Neural progenitor cell (in vitro differentiated cells): Measurements from ENCODE around the gene ABCG8. TPM values are rescaled to one million over a fixed set of nuclear protein-coding genes. Genes with fewer than 3 reads are reported as not detected.

Experiments
- DNase-seq: peaks from one replicate; pipeline ENCODE4 v3.0.0-alpha.2; 2016; ENCODE audit warnings: low spot score
- H2AFZ ChIP-seq: fragments of 200-600 bp; sonication (generic); replicated peaks from 2 replicates; pipeline ENCODE4 v1.6.1; 2016; ENCODE audit warnings: antibody characterized with exemption
- H3F3A ChIP-seq: fragments of 200-600 bp; sonication (generic); 2 replicates; pipeline ENCODE4 v1.6.1; 2016; ENCODE audit warnings: antibody characterized with exemption, low read depth
- H3K27ac ChIP-seq: fragments of 200-600 bp; sonication (generic); 2 replicates; pipeline ENCODE4 v1.5.1; 2016; ENCODE audit warnings: mild to moderate bottlenecking
- H3K27me3 ChIP-seq: fragments of 200-600 bp; sonication (generic); 2 replicates; pipeline ENCODE4 v1.6.1; 2016; ENCODE audit warnings: mild to moderate bottlenecking, moderate library complexity
- H3K36me3 ChIP-seq: fragments of 200-600 bp; sonication (generic); 2 replicates; pipeline ENCODE4 v1.5.1; 2016
- H3K4me1 ChIP-seq: fragments of 200-600 bp; sonication (generic); 2 replicates; pipeline ENCODE4 v1.6.1; 2016; ENCODE audit warnings: mixed run types
- H3K4me2 ChIP-seq: fragments of 200-600 bp; sonication (generic); 2 replicates; pipeline ENCODE4 v1.6.1; 2016
- H3K4me3 ChIP-seq: fragments of 200-600 bp; sonication (generic); 2 replicates; pipeline ENCODE4 v1.5.1; 2016
- H3K79me2 ChIP-seq: fragments of 200-600 bp; sonication (generic); 2 replicates; pipeline ENCODE4 v1.6.1; 2016; ENCODE audit warnings: low read depth
- H3K9ac ChIP-seq: fragments of 200-600 bp; sonication (generic); 2 replicates; pipeline ENCODE4 v1.6.1; 2016
- H3K9me3 ChIP-seq: fragments of 200-600 bp; sonication (generic); 2 replicates; pipeline ENCODE4 v1.5.1; 2016; ENCODE audit warnings: low read depth
- H4K20me1 ChIP-seq: fragments of 200-600 bp; sonication (generic); 2 replicates; pipeline ENCODE4 v1.6.1; 2016; ENCODE audit warnings: low read depth
- H3K27ac Mint-ChIP-seq: 3 replicates; pipeline ENCODE4 v1.8.0; 2021; ENCODE audit warnings: mixed read lengths
- H3K27me3 Mint-ChIP-seq: 2 replicates; pipeline ENCODE4 v1.8.0; 2022; ENCODE audit warnings: low read depth, mild to moderate bottlenecking, inconsistent platforms, moderate library complexity, mixed read lengths; ENCODE audit not compliant: insufficient read depth
- H3K36me3 Mint-ChIP-seq: 3 replicates; pipeline ENCODE4 v1.8.0; 2021; ENCODE audit warnings: mixed read lengths
- H3K4me1 Mint-ChIP-seq: 3 replicates; pipeline ENCODE4 v1.8.0; 2021; ENCODE audit warnings: mixed read lengths
- H3K4me3 Mint-ChIP-seq: 3 replicates; pipeline ENCODE4 v1.8.0; 2021; ENCODE audit warnings: mild to moderate bottlenecking, moderate library complexity, mixed read lengths
- H3K9me3 Mint-ChIP-seq: 3 replicates; pipeline ENCODE4 v1.8.0; 2020; ENCODE audit warnings: mixed read lengths
- CTCF ChIP-seq: fragments of 200-600 bp; sonication (generic); IDR thresholded peaks from 2 replicates; pipeline ENCODE4 v1.5.1; 2017; ENCODE audit warnings: antibody characterized with exemption, mild to moderate bottlenecking
- EZH2 ChIP-seq: fragments of 200-600 bp; sonication (generic); IDR thresholded peaks from 2 replicates; pipeline ENCODE4 v1.6.1; 2017; ENCODE audit warnings: antibody characterized with exemption, mild to moderate bottlenecking, moderate library complexity
- EZH2phosphoT487 ChIP-seq: fragments of 200-600 bp; sonication (generic); IDR thresholded peaks from 2 replicates; pipeline ENCODE4 v1.6.1; 2017; ENCODE audit warnings: antibody characterized with exemption
- total RNA-seq: library from RNA; depleted of rRNA; stranded (reverse); fragments of >200 nt; gene quantifications from 2 replicates; pipeline ENCODE4 v1.2.3, GENCODE V29; 2015; ENCODE audit warnings: low replicate concordance

ABCG8 gene
- total RNA-seq, 1 donor from 2014 or later = not detected

GRCh38 chr2:43885132-43885632 is 46.4 kb downstream of the ABCG8 start:
- Mint-ChIP-seq H3K36me3 (peaks cover 22% of the 10 kb centered on the region), H3K4me1 (no peaks in the 10 kb centered on the region)

DNA sequence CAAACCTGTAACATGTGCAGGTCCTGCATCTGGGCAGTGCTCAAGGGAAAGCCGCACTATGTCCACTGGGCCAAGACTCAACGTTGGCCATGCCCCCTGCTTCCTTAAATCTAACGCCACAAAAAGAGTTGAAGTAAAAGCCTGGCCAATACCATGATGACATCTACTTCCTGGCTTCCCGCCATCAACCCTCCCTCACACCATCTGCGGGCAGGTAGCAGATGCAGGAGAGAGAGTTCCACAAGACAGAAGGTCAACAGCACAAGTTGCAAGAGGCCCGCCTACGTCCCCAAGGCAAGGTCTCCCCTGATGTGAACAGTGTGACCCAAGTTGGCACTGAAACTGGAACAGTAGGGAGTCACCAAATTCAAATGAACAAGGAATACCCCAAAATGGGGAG is 48.4 kb downstream of the ABCG8 start:
- no peaks in the 10 kb centered on the region for H4K20me1 ChIP-seq
- peaks cover 36% of the 10 kb centered on the region for H3K36me3 Mint-ChIP-seq
- no peaks in the 10 kb centered on the region for H3K4me1 ChIP-seq
- H3K27ac Mint-ChIP-seq = no peak overlapping the region
- H3K27me3 ChIP-seq = no peaks in the 10 kb centered on the region
- no peaks in the 10 kb centered on the region for H3K4me1 Mint-ChIP-seq
- H3K27me3 Mint-ChIP-seq = no peaks in the 10 kb centered on the region
- H3K9me3 Mint-ChIP-seq = no peaks in the 10 kb centered on the region
- H3F3A ChIP-seq = peaks cover 7% of the 10 kb centered on the region
- H3K27ac ChIP-seq = no peak overlapping the region
- no peak overlapping the region for H2AFZ ChIP-seq
- no peak overlapping the region for H3K9ac ChIP-seq
- H3K4me3 Mint-ChIP-seq = no peak overlapping the region
- no peak for TF ChIP-seq EZH2phosphoT487
- no peak overlapping the region for H3K4me3 ChIP-seq
- peaks cover 13% of the 10 kb centered on the region for H3K36me3 ChIP-seq
- no peaks in the 10 kb centered on the region for H3K9me3 ChIP-seq
- no peak overlapping the region for H3K4me2 ChIP-seq
- no peak for DNase-seq
- no peaks in the 10 kb centered on the region for H3K79me2 ChIP-seq

More at GRCh38 chr2:43885132-43885632, 46.4 kb downstream of the ABCG8 start:
- no peak overlapping the region for H3K27ac ChIP-seq
- no peak overlapping the region for H3K9ac ChIP-seq
- no peaks in the 10 kb centered on the region for H3K4me1 ChIP-seq
- TF ChIP-seq EZH2phosphoT487 (no peak), EZH2 (no peak), CTCF (no peak)
- H3F3A ChIP-seq = peaks cover 7% of the 10 kb centered on the region
- H3K27me3 ChIP-seq = no peaks in the 10 kb centered on the region
- H2AFZ ChIP-seq = no peak overlapping the region
- H4K20me1 ChIP-seq = no peaks in the 10 kb centered on the region
- peaks cover 8% of the 10 kb centered on the region for H3K36me3 ChIP-seq
- H3K9me3 Mint-ChIP-seq = no peaks in the 10 kb centered on the region
- DNase-seq = no peak
- no peaks in the 10 kb centered on the region for H3K27me3 Mint-ChIP-seq
- no peak overlapping the region for H3K4me2 ChIP-seq
- no peak overlapping the region for H3K4me3 Mint-ChIP-seq
- no peaks in the 10 kb centered on the region for H3K79me2 ChIP-seq
- no peaks in the 10 kb centered on the region for H3K9me3 ChIP-seq
- H3K4me3 ChIP-seq = no peak overlapping the region
- no peak overlapping the region for H3K27ac Mint-ChIP-seq

DNA sequence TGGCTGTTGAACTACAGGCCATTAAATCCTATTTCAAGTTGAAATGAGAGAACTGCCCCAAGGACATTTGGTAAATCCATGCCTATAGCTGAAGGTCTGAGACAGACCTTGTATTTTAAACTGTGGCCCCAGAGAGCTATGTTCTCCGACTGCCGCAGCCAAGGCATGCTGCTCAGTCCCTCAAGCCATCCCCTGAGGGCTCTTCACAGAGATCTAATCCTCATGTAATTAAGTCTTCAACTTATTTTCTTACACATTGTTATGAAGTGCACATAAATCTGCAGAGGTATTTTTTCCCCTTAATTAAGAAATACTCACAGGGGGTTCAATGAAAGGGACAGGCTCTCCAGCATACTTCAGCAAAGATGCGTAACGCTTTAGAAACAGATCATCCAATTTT is 50.6 kb downstream of the ABCG8 start:
- H3K4me3 Mint-ChIP-seq = no peak overlapping the region
- no peaks in the 10 kb centered on the region for H4K20me1 ChIP-seq
- H3K4me1 Mint-ChIP-seq = no peaks in the 10 kb centered on the region
- no peak for TF ChIP-seq EZH2
- no peak for TF ChIP-seq CTCF
- TF ChIP-seq EZH2phosphoT487 = no peak
- no peaks in the 10 kb centered on the region for H3K27me3 ChIP-seq
- no peak overlapping the region for H3K9ac ChIP-seq
- H3F3A ChIP-seq = peaks cover 4% of the 10 kb centered on the region
- no peak overlapping the region for H3K27ac Mint-ChIP-seq
- H3K27me3 Mint-ChIP-seq = no peaks in the 10 kb centered on the region
- no peaks in the 10 kb centered on the region for H3K9me3 Mint-ChIP-seq
- H3K36me3 ChIP-seq = peaks cover 24% of the 10 kb centered on the region
- no peaks in the 10 kb centered on the region for H3K9me3 ChIP-seq
- no peak overlapping the region for H3K4me2 ChIP-seq
- no peaks in the 10 kb centered on the region for H3K4me1 ChIP-seq
- H3K36me3 Mint-ChIP-seq = peaks cover 54% of the 10 kb centered on the region
- DNase-seq = no peak
- no peaks in the 10 kb centered on the region for H3K79me2 ChIP-seq
- H2AFZ ChIP-seq = no peak overlapping the region
- H3K27ac ChIP-seq = no peak overlapping the region
- H3K4me3 ChIP-seq = no peak overlapping the region

- Histone ChIP-seq H3K27ac (no peak overlapping the region), H3K36me3 (peaks cover 28% of the 10 kb centered on the region), H3F3A (no peaks in the 10 kb centered on the region), H4K20me1 (no peaks in the 10 kb centered on the region), H3K4me3 (no peak overlapping the region), H3K9ac (no peak overlapping the region), H3K4me1 (no peaks in the 10 kb centered on the region), H3K79me2 (no peaks in the 10 kb centered on the region), H3K9me3 (no peaks in the 10 kb centered on the region), H3K4me2 (no peak overlapping the region), H3K27me3 (no peaks in the 10 kb centered on the region), H2AFZ (no peak overlapping the region)
- H3K36me3 Mint-ChIP-seq = peaks cover 60% of the 10 kb centered on the region
- no peak for TF ChIP-seq EZH2
- TF ChIP-seq CTCF = no peak
- no peak for TF ChIP-seq EZH2phosphoT487
- H3K27ac Mint-ChIP-seq = no peak overlapping the region
- no peaks in the 10 kb centered on the region for H3K4me1 Mint-ChIP-seq
- no peak overlapping the region for H3K4me3 Mint-ChIP-seq
- no peaks in the 10 kb centered on the region for H3K27me3 Mint-ChIP-seq
- no peak for DNase-seq
- H3K9me3 Mint-ChIP-seq = no peaks in the 10 kb centered on the region
These were observed 52.1 kb downstream of the ABCG8 start for GRCh38 chr2:43890855-43891254.
